ENCODE data around the gene ZNF513.

GRCh38 chr2:27408601-27409320, 28.2 kb upstream of the ZNF513 start:
- TF ChIP-seq, protein P1, sequence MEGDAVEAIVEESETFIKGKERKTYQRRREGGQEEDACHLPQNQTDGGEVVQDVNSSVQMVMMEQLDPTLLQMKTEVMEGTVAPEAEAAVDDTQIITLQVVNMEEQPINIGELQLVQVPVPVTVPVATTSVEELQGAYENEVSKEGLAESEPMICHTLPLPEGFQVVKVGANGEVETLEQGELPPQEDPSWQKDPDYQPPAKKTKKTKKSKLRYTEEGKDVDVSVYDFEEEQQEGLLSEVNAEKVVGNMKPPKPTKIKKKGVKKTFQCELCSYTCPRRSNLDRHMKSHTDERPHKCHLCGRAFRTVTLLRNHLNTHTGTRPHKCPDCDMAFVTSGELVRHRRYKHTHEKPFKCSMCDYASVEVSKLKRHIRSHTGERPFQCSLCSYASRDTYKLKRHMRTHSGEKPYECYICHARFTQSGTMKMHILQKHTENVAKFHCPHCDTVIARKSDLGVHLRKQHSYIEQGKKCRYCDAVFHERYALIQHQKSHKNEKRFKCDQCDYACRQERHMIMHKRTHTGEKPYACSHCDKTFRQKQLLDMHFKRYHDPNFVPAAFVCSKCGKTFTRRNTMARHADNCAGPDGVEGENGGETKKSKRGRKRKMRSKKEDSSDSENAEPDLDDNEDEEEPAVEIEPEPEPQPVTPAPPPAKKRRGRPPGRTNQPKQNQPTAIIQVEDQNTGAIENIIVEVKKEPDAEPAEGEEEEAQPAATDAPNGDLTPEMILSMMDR (IDR thresholded peaks at IDR 0.05) = no peak
- TF ChIP-seq EZH2 (IDR thresholded peaks at IDR 0.05; ENCODE audit: borderline replicate concordance, insufficient read depth, low read depth, low read length, poor library complexity, severe bottlenecking) = no peak
